Measurements from ENCODE around the gene UBR4.
"Not testable (repeated sequence)": the region's sequence is repeated elsewhere in the genome, so short reads cannot be mapped to it uniquely, and the experiment has no call there.

Gene UBR4

DNA sequence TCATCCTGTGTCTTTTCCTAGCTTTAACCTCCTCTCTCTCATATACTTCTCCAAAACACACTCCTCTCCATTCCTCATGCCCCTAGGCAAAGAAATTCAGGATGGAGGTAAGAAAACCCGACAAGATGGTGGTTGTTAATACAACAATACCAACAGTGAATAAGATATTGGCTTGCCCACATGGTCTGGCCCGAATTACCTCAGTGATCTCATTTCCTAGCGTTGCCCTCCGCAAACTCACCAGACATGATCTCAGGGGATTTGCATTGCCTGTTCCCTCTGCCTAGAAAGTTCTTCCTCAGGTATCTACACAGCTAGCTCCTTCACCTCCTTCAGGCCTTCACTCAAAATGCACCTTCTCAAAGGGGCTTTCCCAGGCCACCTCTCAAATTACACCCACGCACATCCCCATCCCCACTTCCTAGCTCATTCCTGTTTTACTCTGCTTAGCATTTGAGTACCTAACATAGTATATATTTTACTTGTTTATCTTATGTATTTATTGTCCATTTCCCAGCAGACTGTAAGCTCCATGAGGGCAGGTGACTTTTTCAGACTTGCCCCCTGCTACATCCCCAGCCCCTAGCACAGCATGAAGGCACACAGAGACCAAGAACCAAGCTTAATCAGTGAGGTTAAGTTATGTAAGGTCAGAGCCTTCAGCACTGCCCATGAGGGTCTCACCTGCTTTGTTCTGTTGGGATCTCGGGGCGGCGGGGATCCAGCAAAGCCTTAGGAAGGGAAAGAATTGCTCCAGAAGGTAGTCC is 10.2 kb upstream of the UBR4 start:
- DNase-seq: no peak

DNA sequence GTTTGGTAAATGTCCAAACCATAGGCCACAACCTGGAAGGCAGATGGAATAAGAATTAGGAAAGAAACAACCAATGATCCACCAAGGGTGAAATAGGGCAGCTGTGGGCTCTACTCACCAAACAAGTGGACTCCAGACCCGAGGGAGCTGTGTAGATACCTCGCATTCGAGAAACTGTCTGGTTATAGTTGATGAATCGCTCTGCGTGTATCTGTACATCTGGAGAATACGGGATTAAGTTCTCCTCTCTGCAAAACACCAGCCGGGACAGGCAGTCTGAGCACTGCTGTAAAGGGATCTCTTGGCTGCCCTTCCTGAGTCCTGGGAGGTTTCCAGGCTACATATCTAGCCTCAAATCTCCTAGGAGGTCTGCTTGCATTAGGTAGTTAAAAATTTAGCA is 9.4 kb upstream of the UBR4 start:
- DNase-seq: no peak

- not testable (repeated sequence) for DNase-seq
Measured at GRCh38 chr1:19216585-19216984, 6.5 kb upstream of the UBR4 start.

GRCh38 chr1:19213580-19213979 is 3.5 kb upstream of the UBR4 start:
- DNase-seq: no peak

DNA sequence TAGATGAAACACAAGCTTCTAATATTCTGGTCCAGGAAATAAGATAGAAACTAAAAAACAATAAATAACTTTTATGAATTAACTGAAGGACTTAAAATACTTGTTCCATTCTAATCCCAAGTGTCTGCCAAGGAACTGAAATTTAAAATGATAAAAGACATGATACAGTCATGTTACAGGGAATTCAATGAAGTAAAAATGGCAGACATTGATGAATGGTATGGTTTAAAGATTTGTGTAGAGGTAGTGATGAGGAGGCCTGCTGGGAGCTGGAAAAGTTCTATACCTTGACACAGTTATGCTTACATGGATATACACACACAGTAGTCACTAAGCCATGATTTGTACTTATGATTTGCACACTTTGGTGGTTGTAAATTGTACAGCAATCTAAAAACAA is 2.1 kb upstream of the UBR4 start:
- DNase-seq: no peak

GRCh38 chr1:19210772-19211549 is 895 bp upstream of the UBR4 start:
- peak in 3 of 4 experiments; percentile 37 to 52 (median 51) for DNase-seq

GRCh38 chr1:19209439-19209989 is 552 bp downstream of the UBR4 start:
- peak; percentile 50 to 64 (median 56) for DNase-seq

GRCh38 chr1:19208710-19209438 is 1.2 kb downstream of the UBR4 start:
- no peak for DNase-seq

DNA sequence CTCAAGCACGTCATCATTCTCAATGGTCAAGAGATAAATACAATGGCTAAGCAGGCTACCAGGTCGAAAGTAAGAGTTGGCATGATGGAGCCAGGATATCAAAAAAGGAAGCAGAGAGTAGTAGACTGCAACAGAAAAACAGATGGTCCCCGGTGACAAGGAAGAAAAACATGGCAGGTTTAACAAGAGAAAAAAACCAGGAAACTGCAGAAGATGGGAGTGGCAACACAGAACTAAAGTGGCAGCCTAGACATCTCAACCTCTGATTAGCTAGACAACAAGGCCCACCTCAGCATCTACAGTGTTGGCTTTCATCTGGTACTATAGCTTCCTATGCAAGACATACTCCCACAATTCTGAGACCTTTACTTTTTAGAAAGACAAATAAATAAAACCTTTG is 3.1 kb downstream of the UBR4 start:
- peak in 1 of 4 experiments; percentile 4 for DNase-seq

GRCh38 chr1:19205845-19206244 is 4.2 kb downstream of the UBR4 start:
- no peak for DNase-seq

DNA sequence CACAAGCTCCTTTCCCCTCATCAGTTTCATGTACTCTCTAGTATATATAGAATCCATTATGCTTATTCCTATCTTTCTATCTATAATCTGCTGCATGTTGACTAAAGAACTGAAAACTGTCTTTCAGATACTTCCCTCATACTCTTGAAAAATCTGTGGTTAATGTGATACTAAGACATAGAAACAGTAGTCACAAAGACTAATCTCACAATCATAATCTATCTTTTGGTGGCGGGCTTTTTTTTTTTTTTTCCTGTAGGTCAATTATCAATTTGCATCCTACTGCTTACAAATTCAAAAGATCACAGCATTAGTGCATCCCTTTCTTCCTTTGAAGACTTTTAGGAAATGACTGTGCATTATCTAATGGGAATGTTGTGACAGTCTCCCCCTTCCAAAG is 4.7 kb downstream of the UBR4 start:
- DNase-seq: no peak

- DNase-seq: peak; percentile 7 to 63 (median 34)
Measured at GRCh38 chr1:19204446-19205266, 5.4 kb downstream of the UBR4 start.

DNA sequence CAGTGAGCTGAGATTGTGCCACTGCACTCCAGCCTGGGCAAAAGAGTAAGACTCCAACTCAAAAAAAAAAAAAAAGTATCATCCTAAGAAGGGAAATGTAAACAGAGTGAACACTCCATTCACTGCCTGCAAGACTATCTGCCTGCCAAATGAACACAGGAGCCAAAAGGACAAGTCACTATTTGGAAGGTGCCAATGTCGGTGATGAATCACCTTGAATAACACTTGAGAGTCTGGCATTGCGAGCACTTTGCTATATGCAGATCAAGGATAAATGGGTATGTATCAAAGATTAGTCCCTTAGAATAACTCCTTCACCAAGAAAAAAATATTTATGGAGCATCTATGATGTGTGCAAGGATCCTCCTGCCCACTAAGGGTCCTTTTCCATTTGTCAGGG is 6.6 kb downstream of the UBR4 start:
- no peak for DNase-seq

- DNase-seq: no peak
Measured at GRCh38 chr1:19202396-19202795, 7.7 kb downstream of the UBR4 start.

DNA sequence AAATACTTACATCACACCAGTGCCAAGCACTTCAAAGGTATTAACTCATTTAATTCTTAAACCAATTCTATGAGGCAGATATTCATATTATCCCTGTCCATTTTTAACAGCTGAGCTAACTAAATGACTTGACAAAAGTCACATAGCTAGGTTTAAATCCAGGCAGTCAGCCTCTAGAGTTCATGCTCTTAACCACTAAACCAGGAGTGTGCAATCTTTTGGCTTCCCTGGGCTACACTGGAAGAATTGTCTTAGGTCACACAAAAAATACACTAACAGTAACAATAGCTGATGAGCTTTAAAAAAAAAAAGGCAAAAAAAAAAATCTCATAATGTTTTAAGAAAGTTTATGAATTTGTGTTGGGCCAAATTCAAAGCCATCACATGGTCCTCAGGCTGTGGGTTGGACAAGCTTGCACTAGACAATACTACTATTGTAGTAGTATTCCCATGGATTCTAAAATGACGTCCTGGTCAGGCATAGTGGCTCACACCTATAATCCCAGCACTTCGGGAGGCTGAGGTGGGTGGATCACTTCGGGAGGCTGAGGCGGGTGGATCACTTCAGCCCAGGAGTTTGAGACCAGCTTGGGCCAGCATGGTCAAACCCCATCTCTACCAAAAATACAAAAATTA is 10.0 kb downstream of the UBR4 start:
- DNase-seq: no peak

GRCh38 chr1:19199329-19199968 is 10.6 kb downstream of the UBR4 start:
- no peak for DNase-seq

GRCh38 chr1:19198820-19199219 is 11.2 kb downstream of the UBR4 start:
- DNase-seq: no peak

DNA sequence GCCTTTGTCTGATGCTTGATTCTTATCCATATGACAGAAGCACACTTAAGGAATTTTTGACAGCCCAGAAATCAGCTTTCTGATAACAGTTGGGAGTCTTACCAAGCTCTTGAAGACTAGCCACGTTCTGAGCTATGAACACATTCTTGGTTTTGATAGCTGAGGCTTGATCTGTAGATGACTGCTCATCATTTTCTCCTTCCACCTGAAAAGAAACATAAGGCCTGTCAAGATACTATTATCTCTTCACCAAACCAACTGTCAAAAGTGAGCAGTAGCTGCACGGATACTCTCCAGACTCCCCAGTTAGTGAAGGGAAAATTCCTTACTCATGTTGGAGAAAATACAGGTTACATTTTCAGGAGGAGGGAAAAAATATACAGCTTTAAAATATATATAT is 12.2 kb downstream of the UBR4 start:
- DNase-seq: no peak

DNA sequence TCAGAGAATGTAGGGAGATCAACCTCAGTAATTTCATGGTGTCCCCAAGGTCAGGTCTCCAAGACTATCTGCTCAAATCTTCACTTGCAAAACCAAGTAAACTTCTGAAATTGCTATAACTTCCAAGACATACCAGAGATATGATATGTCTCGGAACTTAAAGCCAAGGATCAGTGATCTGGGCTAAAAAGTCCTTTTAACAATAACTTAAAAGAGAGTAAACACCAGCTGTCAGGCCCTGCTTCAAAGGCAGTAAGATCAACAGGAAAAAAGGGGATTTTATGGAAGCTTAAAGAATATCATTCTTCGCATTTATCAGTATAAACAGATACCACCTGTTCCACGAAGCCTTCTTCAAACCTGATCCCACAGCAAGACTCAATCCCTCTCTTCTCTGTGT is 13.7 kb downstream of the UBR4 start:
- no peak for DNase-seq

- no peak for DNase-seq
Measured at GRCh38 chr1:19193004-19193403, 17.1 kb downstream of the UBR4 start.

DNA sequence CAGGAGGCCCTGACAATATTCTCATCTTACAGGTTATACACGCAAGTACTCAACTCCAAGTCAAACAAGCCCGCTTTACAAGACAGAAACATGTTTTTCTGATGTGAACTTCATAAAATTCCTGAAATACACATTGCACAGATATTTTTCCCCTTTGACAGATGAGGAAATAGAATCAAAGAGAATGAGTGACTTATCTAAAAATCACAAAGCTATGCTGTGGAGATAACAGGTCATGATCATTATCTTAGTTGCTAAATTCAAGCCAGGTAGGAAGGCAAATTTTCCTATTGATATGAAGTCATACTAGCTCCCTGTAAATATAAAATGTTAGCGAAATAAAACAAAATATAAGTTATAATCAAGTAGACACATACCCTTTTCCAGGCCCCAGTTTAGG is 18.3 kb downstream of the UBR4 start:
- DNase-seq: no peak
